ENCODE results near the gene DYNLT1. TPM values are rescaled to one million over a fixed set of nuclear protein-coding genes. Genes with fewer than 3 reads are reported as not detected.
"Not testable (repeated sequence)": the region's sequence is repeated elsewhere in the genome, so short reads cannot be mapped to it uniquely, and the experiment has no call there.

The DYNLT1 gene
- total RNA-seq, 3 donors from 2014 or later = 113 to 153 (median 147) TPM

DNA sequence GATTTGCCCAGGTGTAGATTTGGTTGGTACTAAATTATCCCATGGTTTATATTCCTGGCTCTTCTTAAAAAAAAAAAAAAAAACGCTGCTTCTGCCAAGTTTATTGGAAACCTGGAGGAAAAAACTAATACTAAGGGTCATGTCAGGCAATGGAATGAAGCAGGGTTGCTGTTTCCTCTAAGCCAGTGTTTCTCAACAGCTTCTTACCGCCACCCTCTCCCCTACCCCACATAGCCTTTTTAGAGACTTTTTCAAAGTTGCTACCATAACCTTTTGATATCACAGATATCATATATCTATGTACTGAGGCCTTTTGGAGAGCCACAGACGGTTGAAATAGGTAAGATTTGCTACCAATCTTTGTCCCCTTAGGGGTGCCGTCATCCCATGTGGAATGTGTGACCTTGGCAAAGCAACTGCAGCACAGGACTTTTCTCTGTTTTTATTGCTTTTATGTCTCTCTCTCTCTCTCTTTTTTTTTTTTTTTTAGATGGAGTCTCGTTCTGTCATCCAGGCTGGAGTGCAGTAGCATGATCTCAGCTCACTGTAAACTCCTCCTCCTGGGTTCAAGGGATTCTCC, 40.3 kb upstream of the DYNLT1 start:
- Histone ChIP-seq H3K36me3 (ENCODE audit: low read depth) (no peaks in the 10 kb centered on the region), H3K9me3 (no peaks in the 10 kb centered on the region), H3K4me1 (ENCODE audit: low read depth) (no peaks in the 10 kb centered on the region), H3K4me3 (no peak overlapping the region)
- TF ChIP-seq, protein P1, sequence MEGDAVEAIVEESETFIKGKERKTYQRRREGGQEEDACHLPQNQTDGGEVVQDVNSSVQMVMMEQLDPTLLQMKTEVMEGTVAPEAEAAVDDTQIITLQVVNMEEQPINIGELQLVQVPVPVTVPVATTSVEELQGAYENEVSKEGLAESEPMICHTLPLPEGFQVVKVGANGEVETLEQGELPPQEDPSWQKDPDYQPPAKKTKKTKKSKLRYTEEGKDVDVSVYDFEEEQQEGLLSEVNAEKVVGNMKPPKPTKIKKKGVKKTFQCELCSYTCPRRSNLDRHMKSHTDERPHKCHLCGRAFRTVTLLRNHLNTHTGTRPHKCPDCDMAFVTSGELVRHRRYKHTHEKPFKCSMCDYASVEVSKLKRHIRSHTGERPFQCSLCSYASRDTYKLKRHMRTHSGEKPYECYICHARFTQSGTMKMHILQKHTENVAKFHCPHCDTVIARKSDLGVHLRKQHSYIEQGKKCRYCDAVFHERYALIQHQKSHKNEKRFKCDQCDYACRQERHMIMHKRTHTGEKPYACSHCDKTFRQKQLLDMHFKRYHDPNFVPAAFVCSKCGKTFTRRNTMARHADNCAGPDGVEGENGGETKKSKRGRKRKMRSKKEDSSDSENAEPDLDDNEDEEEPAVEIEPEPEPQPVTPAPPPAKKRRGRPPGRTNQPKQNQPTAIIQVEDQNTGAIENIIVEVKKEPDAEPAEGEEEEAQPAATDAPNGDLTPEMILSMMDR (IDR thresholded peaks at IDR 0.05) = no peak
- intact Hi-C loops (cut with DNase I, micrococcal nuclease) = no loop called here
- no peak for ATAC-seq
- DNase-seq = no peak

DNA sequence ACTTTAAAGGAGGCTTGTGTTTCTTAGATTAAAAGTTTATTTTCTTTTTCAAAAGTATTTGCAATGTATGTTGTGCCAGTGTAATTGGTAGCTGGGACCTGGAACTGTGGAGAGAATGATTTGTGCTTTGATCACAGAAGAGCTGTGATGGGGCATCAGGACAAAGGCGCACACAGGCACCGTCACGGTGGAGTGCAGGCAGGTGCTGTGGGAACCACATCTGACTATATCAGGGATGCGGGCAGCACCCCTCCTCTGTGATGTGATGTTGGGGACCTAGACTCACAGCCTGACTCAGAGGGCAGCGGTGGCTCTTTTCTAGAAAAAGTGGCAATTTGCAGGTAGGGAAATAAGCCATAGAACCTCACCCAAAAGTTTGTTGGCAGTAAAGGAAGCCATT, 39.8 kb upstream of the DYNLT1 start:
- Histone ChIP-seq H3K9me3 (no peaks in the 10 kb centered on the region), H3K4me1 (ENCODE audit: low read depth) (no peaks in the 10 kb centered on the region), H3K4me3 (no peak overlapping the region), H3K36me3 (ENCODE audit: low read depth) (no peaks in the 10 kb centered on the region)
- ATAC-seq (no peak), DNase-seq (no peak)
- TF ChIP-seq, protein P1 (IDR thresholded peaks at IDR 0.05) = no peak
- intact Hi-C loops (cut with DNase I, micrococcal nuclease) = no loop called here

DNA sequence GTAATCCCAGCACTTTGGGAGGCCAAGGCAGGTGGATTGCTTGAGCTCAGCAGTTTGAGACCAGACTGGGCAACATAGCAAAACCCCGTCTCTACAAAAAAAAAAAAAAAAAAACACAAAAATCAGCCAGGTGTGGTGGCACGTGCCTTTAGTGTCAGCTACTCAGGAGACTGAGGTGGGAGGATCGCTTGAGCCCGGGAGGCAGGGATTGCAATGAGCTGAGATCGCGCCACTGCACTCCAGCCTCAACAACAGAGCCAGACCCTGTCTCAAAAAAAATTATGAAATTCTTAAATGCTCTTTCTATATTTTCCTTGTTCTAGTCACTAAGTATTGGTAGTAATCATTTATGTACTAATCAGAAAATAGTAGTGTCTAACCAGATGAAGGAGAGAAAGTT, 35.9 kb upstream of the DYNLT1 start:
- Histone ChIP-seq H3K4me1 (ENCODE audit: low read depth) (no peaks in the 10 kb centered on the region), H3K4me3 (no peak overlapping the region), H3K36me3 (ENCODE audit: low read depth) (no peaks in the 10 kb centered on the region), H3K9me3 (no peaks in the 10 kb centered on the region)
- TF ChIP-seq, protein P1 (IDR thresholded peaks at IDR 0.05) = no peak
- intact Hi-C loops (cut with DNase I, micrococcal nuclease) = no loop called here
- no peak for DNase-seq
- no peak for ATAC-seq

DNA sequence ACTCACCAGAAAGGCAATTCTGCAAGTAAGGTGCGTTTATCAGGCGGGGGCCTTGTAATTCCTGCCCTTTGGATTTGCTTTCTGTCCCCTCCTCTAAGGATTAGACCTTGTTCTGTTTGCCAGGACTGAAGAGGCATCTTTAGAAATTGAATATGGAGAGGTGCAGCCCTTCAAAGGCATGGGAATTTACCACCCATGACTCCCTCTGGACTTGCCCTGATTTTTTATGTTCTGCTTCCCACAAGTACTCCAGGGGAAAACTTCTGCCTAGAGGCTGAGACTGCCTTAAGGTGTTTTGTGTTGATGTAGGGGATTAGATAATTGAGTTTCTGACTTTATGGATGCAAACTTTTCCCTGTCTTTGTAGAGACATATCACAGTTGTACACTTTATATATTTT, 35.5 kb upstream of the DYNLT1 start:
- intact Hi-C loops (cut with DNase I, micrococcal nuclease) = no loop called here
- ATAC-seq (no peak), DNase-seq (no peak)
- Histone ChIP-seq H3K36me3 (ENCODE audit: low read depth) (no peaks in the 10 kb centered on the region), H3K4me1 (ENCODE audit: low read depth) (no peaks in the 10 kb centered on the region), H3K9me3 (no peaks in the 10 kb centered on the region), H3K4me3 (no peak overlapping the region)
- TF ChIP-seq, protein P1 (IDR thresholded peaks at IDR 0.05) = no peak

DNA sequence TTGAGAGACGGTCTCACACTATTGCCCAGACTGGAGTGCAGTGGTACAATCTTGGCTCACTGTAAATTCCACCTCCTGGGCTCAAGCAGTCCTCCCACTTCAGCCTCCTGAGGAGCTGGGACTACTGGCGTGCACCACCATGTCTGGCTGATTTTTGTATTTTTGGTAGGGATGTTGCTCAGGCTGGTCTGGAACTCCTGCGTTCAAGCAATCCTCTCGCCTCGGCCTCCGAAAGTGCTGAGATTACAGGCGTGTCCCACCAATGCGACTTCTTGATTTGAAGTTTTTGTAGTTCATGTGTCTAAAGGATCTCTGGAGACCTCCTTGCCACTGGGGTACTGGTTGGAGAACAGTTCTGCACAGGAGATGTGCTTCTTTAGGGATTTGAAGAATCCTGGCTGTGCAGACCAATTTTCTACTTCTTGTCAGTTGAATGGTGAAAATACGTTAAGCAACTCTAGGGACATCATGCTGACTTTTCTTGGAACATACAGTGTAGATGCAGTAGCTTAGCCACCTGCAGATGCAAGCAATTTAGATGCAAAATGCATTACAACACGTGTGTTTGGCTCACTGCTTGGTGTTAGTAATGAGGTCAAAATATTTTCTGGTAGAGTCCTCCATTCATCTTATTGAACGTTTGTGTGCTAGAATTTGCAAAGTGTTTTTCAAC, 33.5 kb upstream of the DYNLT1 start:
- Histone ChIP-seq H3K4me1 (ENCODE audit: low read depth) (no peaks in the 10 kb centered on the region), H3K9me3 (no peaks in the 10 kb centered on the region), H3K4me3 (no peak overlapping the region), H3K36me3 (ENCODE audit: low read depth) (no peaks in the 10 kb centered on the region)
- ATAC-seq (no peak), DNase-seq (no peak)
- intact Hi-C loops (cut with DNase I, micrococcal nuclease) = no loop called here
- TF ChIP-seq, protein P1 (IDR thresholded peaks at IDR 0.05) = no peak

DNA sequence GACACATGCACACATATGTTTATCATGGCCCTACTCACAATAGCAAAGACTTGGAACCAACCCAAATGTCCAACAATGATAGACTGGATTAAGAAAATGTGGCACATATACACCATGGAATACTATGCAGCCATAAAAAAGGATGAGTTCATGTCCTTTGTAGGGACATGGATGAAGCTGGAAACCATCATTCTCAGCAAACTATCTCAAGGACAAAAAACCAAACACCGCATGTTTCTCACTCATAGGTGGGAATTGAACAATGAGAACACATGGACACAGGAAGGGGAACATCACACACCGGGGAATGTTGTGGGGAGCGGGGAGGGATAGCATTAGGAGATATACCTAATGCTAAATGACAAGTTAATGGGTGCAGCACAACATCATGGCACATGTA, 32.6 kb upstream of the DYNLT1 start:
- ATAC-seq; DNase-seq; H3K4me3 ChIP-seq; H3K9me3 ChIP-seq; H3K36me3 ChIP-seq (ENCODE audit: low read depth); intact Hi-C loops (cut with DNase I, micrococcal nuclease); H3K4me1 ChIP-seq (ENCODE audit: low read depth): not testable (repeated sequence)
